Fibroblast of skin of right biceps (primary cell): ENCODE results near the gene MYO19.
"Not testable (repeated sequence)": the region's sequence is repeated elsewhere in the genome, so short reads cannot be mapped to it uniquely, and the experiment has no call there.

Source experiments
- DNase-seq: peaks from one replicate; pipeline ENCODE4 v3.0.0-alpha.2; 2013

MYO19 gene

GRCh38 chr17:36532435-36532975, 2.2 kb downstream of the MYO19 start:
- DNase-seq: no peak

GRCh38 chr17:36529121-36529520, 5.5 kb downstream of the MYO19 start:
- DNase-seq: peak; percentile 73

DNA sequence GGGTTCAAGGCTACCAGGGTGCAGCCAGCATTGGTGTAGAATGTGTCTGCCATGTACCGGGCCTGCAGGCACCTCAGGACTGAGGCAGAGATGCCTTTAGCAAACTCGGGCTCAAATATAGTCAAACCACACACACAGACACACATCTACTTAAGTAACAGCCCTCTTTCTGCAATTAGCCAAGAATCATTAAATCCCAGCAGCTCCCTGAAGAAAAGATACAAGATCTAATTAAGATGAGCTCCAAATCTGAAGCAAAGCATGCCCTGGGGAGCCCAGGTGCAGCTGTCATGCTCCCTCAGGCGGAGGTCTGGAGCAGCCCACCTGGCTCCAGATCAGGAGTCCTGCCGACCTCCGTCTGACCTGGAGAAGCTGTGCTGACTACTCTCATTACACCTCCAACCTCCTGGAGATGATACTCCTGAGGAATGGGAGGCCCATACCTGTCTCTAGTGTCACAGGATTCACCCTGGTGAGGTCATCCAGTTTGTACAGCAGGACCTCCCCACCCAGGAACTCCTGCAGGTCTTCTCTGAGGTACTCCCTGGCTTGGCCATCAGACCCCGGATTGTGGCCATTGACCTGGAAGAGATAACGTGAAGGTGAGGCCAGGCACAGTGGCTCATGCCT, 6.9 kb downstream of the MYO19 start:
- DNase-seq: no peak

DNA sequence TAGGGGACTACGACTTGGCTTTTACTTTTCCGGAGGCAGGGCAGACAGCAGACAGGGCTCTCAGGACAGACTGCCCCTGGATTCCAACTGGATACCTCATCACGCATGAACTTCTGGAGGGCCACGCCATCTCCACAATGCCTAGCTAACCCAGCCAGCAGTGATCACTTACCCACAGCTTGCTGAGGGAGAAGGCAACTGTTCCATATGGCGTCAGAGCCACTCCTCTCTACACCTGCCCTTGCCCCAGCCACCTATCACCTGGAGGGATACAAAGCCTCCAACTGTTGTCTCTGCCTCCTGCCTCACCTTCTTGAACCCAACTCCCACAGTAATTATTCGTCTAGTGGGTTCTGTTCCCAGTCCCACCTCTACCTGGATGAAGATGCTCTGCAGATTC, 8.8 kb downstream of the MYO19 start:
- DNase-seq: no peak

- no peak for DNase-seq
Observed at GRCh38 chr17:36525113-36525512, 9.6 kb downstream of the MYO19 start.

DNA sequence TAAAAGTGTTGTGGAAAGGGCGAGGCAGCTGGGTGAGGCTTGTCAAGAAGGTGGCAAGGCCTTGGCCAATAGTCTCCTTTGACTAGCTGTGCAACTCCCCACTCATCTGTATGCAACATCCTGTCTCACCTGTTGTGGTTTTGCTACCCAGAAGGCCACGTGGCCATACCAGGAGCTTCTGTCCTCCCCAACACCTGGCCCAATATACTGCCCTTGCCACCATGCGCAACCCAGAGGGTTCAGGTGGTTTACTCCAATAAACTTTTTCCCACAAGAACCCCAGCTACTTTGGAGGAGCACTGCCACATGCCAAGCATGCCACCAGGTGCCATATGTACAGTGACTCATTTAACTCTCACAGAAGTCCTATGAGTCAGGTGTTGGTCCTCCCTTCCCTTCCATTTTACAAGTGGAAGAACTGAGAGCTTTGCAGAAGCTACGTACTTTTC, 10.2 kb downstream of the MYO19 start:
- DNase-seq: no peak

DNA sequence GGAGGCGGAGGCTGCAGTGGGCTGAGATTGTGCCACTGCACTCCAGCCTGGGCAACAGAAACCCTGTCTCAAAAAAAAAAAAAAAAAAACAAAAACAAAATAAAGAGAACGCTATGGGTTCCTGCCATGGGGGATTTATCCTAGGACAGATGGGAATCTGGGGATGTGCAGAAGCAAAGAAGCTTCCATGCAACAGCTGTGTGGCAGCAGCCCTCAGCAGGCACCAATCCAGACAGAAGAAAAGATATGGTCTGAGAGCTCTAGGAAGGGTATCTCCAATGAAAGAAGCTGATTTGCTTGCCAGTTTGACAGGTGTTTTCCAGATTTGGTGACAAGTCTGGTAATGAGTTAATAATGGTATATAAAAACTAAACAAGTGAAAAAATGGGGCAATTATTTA, 11.6 kb downstream of the MYO19 start:
- DNase-seq: no peak

DNA sequence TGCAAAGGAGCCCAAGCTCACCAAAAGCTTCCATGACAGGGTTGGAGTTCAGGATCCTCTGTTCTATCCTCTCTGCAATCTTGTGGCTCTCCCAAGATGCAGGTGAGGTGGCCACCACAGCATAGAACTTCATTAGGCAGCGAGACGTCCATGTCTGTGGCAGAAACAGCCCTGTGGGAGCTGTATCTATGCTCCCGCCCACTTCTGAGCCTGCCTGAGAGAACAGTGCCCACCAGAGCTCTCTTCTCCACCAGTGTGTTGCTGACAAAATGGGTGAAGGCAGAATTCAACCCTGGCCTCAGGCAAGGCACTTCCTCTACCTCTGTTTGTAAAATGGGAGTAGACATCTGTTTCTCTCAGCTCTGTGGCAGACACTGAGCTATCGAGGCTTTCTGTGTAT, 18.8 kb downstream of the MYO19 start:
- DNase-seq: no peak

DNA sequence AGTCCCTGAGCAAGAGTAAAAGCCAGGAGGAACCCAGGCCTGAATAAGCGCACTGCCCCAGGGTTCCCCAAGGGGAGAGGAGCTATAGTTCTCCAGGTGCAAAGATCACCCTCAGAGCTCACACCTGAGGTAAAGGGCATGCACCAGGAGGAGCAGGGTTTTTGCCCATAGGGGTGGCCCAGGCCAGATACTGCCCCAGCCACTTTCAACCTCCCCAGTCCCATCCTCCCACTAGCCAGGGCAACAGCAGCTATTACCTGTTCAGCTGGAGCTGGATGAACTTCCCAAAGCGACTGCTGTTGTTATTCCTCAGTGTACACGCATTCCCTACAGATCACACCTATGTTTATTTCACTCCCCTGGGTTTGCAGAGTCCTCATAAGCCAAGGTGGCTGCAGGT, 19.8 kb downstream of the MYO19 start:
- DNase-seq: no peak

GRCh38 chr17:36512641-36513040, 22.0 kb downstream of the MYO19 start:
- no peak for DNase-seq

DNA sequence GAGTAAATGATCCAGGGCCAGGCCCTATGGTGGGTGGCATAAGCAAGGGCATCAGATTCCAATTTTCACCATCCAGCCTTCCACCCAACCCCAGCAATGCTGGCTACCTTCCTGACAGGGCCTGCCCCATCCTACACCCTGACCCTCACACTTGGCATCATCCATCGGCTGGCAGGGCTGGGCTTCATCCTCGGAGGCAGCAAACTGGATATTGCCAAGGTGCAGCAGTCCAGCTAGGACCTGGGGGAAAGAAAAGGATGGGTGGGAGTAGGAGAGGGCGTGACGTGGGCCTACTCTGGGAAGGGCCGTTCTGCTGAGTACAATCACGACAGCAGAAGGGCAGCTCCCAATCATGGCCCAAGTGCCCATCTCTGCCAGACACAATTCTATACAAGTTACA, 23.5 kb downstream of the MYO19 start:
- DNase-seq: no peak

DNA sequence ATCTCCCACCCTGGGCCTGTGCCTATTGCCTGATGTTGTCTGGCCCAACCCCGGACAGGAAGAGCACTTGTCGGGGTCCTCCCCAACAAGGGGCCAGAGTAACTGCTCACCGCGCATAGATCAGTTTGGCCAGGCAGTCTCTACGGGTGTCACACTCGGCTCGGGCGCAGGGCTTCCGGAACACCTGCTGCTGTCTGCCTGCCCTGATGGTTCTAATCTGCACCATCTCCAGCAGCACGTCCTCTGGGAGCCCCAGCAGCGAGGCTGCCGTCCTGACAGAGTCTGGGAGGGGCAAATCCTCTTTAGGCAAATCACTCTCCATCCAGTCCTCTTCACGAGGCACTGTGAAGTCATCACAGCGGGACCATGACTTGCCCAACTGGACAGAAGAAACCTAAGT, 24.0 kb downstream of the MYO19 start:
- no peak for DNase-seq

- no peak for DNase-seq
Observed at GRCh38 chr17:36509272-36509985, 25.2 kb downstream of the MYO19 start.

- DNase-seq: not testable (repeated sequence)
Observed at GRCh38 chr17:36508439-36508838, 26.2 kb downstream of the MYO19 start.

- DNase-seq: no peak
Observed at GRCh38 chr17:36507266-36507665, 27.4 kb downstream of the MYO19 start.

DNA sequence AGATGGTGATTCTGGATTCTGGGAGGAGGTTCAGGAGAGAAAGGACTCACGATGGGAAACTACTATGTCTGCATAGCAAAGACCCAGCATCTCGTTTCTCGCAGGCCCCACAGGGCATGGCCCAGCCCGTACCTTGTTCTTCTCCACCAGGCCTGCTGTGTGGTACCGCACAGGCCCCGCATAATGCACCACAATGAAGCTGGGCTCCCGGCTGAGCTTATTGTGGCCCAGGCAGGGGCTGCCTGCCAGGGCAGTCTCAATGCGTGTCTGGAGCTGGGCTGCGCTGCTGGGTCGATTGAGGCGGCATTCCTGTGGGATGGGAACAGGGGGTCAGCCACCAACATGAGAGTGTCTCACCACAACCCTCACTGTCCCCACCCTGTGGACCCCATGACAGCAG, 27.8 kb downstream of the MYO19 start:
- DNase-seq: no peak

DNA sequence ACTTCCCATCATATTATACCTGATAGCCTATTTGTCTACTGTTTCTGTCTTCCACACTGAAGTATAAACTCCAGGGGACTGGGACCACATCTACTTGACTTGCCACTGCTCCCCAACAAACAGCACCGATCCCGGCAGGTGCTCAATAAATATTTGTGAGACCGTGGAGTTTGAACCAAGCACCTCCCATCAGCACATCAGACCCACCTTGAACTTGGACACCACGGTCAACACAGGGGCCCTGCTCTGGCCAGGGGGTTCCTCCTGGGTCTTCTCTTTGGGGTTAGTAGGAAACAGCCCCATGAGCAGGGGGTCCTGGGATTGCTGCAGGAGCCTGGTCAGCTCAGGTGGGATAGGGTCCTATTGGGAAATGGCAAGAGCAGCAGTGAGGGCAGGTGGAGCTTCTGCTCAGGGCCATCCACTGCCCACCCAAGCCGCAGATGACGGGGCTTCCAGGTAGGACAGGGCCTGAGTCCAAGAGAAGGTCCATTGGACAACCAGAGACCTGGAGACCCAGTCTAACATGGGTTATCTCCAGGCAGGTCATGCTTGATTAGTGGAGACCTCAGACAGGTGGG, 28.3 kb downstream of the MYO19 start:
- DNase-seq: no peak

GRCh38 chr17:36505171-36505570, 29.5 kb downstream of the MYO19 start:
- DNase-seq: no peak

- no peak for DNase-seq
Observed at GRCh38 chr17:36504156-36504545, 30.5 kb downstream of the MYO19 start.

- DNase-seq: no peak
Observed at GRCh38 chr17:36503456-36504155, 31.1 kb downstream of the MYO19 start.

GRCh38 chr17:36501963-36502362, 32.7 kb downstream of the MYO19 start:
- DNase-seq: no peak

GRCh38 chr17:36501351-36501750, 33.3 kb downstream of the MYO19 start:
- DNase-seq: no peak

DNA sequence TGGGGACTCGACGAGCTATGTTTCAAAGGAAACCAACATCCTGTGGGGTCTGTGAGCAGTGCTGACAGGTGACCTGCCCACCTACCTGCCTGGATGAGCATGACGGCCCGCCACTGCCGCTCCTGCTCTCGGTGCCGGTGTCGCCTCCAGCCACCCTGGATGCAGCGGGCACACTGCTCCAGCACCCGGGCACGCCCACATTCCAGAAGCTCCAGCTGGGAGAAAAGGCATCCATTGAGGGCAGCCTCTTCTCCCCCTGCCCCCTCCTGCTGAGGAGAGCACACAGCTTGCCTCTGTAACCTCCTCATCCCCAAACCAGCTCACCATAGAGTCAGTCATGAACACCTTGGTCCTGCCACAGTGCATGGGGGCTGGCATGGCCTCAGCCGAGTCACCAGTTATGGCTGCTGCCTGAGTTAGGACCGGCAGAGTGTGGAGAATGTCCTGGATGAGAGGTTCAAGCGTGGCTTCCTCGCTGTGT, 33.9 kb downstream of the MYO19 start:
- DNase-seq: no peak
